Measurements from ENCODE around the gene AGBL1. TPM values are rescaled to one million over a fixed set of nuclear protein-coding genes. Genes with fewer than 3 reads are reported as not detected.

AGBL1 gene
- total RNA-seq, 4 donors from 2014 or later: 0.32 to 0.40 TPM; not detected in 2

DNA sequence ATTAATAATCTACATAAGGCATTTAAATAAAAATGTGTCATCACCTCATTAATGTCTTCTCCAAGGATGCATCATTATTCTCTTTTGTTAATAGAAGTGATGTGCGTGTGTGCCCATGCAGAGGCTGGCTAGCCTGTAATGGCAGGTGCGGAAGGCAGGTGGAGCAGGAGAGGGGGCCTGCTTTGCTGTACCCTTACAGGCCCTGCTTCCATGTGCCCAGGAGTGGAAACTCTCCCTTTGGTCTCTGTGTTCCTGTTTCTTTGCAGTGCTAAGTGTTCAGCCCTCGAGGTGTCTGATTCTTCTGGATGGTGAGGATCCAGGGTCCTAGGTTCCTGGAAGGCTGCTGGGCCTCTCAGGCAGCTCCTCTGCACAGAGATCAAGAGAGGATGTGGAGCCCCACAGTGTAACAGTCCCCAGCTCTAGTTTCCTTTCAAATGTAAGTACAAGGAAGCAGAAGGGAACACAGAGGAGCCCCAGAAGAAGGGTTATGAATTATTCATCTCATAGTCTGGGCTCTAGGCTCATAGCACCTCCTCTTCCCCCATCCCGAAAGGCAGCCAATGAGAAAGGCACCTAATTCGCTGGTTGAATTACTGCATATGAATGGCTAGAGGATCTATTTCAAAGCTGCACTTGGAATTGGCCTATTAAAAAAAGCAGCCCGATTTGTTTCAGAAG, 39.2 kb upstream of the AGBL1 start:
- WGBS, 2 donors (ENCODE audit: low coverage in 1 of 2): 74 to 94% methylated on average over 5 to 6 of the region's 6 CpGs
- Histone ChIP-seq H3K4me3 (no peak overlapping the region), H3K27me3 (peaks cover 33% of the 10 kb centered on the region), H3K36me3 (no peaks in the 10 kb centered on the region), H3K4me1 (no peaks in the 10 kb centered on the region), H3K9me3 (no peaks in the 10 kb centered on the region), H3K27ac (no peak overlapping the region)
- no peak for DNase-seq
- in situ Hi-C loops (cut with MboI; ENCODE audit: low pct_ligation_motif_present in 1 of 4, low pct_unique_long_range_greater_than_20kb in 1 of 4, low sequenced_read_pairs in 3 of 4): loop anchor here in 1 of 4 donors (25.0 kb wide), 1 partner anchor 103 kb away; no protein-coding TSS in a partner anchor
- intact Hi-C loops (cut with DNase I; ENCODE audit: low total_unique reads): no loop called here
- TF ChIP-seq POLR2AphosphoS5 (IDR thresholded peaks at IDR 0.05) (no peak), POLR2A (IDR thresholded peaks at IDR 0.05) (no peak), EP300 (IDR thresholded peaks at IDR 0.05; ENCODE audit: low read depth) (no peak)
- TF ChIP-seq, protein P1, sequence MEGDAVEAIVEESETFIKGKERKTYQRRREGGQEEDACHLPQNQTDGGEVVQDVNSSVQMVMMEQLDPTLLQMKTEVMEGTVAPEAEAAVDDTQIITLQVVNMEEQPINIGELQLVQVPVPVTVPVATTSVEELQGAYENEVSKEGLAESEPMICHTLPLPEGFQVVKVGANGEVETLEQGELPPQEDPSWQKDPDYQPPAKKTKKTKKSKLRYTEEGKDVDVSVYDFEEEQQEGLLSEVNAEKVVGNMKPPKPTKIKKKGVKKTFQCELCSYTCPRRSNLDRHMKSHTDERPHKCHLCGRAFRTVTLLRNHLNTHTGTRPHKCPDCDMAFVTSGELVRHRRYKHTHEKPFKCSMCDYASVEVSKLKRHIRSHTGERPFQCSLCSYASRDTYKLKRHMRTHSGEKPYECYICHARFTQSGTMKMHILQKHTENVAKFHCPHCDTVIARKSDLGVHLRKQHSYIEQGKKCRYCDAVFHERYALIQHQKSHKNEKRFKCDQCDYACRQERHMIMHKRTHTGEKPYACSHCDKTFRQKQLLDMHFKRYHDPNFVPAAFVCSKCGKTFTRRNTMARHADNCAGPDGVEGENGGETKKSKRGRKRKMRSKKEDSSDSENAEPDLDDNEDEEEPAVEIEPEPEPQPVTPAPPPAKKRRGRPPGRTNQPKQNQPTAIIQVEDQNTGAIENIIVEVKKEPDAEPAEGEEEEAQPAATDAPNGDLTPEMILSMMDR (IDR thresholded peaks at IDR 0.05): no peak

DNA sequence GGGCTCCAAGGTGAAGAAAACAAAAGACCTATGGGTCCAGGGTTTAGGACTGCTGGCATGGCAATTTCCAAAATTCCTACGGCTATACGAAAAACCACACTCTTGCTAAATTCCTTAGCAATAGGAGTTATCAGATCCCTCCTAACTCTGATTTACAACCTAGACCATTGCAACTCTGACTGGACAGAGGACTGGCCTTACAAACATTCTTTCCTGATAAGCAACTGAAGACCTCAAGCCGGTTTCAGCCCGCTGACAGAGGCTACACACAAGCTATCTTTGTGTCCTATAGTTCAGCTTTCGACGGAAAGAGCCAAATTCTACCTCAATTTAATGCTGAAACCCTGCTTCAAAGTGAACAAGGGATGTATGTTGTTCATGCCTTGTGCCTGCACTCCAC, 38.3 kb upstream of the AGBL1 start:
- Histone ChIP-seq H3K27ac (no peak overlapping the region), H3K9me3 (no peaks in the 10 kb centered on the region), H3K4me3 (no peak overlapping the region), H3K4me1 (no peaks in the 10 kb centered on the region), H3K36me3 (no peaks in the 10 kb centered on the region), H3K27me3 (peaks cover 33% of the 10 kb centered on the region)
- no peak for DNase-seq
- in situ Hi-C loops (cut with MboI; ENCODE audit: low pct_ligation_motif_present in 1 of 4, low pct_unique_long_range_greater_than_20kb in 1 of 4, low sequenced_read_pairs in 3 of 4): loop anchor here in 1 of 4 donors (25.0 kb wide), 1 partner anchor 104 kb away; no protein-coding TSS in a partner anchor
- WGBS, 2 donors (ENCODE audit: low coverage in 1 of 2): 53 to 71% methylated on average over 4 to 6 of the region's 6 CpGs
- no peak for TF ChIP-seq POLR2A (IDR thresholded peaks at IDR 0.05)
- TF ChIP-seq, protein P1 (IDR thresholded peaks at IDR 0.05): no peak
- TF ChIP-seq EP300 (IDR thresholded peaks at IDR 0.05; ENCODE audit: low read depth): no peak
- no peak for TF ChIP-seq POLR2AphosphoS5 (IDR thresholded peaks at IDR 0.05)
- intact Hi-C loops (cut with DNase I; ENCODE audit: low total_unique reads): no loop called here

DNA sequence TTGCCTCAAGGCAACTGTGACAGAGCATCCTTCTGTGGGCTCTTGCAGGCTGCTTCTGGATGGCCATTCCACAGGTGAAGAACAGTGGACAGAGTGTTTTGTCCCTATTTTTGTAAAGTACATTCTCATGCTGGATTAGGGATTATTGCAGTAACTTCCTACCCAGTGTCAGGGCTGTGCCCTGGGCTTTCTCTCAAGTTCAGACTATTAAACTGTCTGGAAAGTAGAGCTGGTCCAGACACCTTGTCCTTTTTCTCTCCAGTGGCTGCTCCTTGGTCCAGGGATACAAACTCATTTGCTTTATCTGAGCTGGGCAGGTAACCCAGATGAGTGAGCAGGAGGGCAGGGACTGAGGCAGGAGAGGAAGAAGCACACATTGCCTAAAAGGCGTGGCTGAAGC, 37.4 kb upstream of the AGBL1 start:
- Histone ChIP-seq H3K4me3 (no peak overlapping the region), H3K27ac (no peak overlapping the region), H3K36me3 (no peaks in the 10 kb centered on the region), H3K9me3 (no peaks in the 10 kb centered on the region), H3K27me3 (peaks cover 33% of the 10 kb centered on the region), H3K4me1 (no peaks in the 10 kb centered on the region)
- in situ Hi-C loops (cut with MboI; ENCODE audit: low pct_ligation_motif_present in 1 of 4, low pct_unique_long_range_greater_than_20kb in 1 of 4, low sequenced_read_pairs in 3 of 4): loop anchor here in 1 of 4 donors (25.0 kb wide), 1 partner anchor 105 kb away; no protein-coding TSS in a partner anchor
- TF ChIP-seq, protein P1 (IDR thresholded peaks at IDR 0.05): no peak
- TF ChIP-seq POLR2AphosphoS5 (IDR thresholded peaks at IDR 0.05) (no peak), POLR2A (IDR thresholded peaks at IDR 0.05) (no peak), EP300 (IDR thresholded peaks at IDR 0.05; ENCODE audit: low read depth) (no peak)
- WGBS, 2 donors (ENCODE audit: low coverage in 1 of 2): 67 to 83% methylated on average over 1 of the region's 1 CpG
- intact Hi-C loops (cut with DNase I; ENCODE audit: low total_unique reads): no loop called here
- DNase-seq: no peak

DNA sequence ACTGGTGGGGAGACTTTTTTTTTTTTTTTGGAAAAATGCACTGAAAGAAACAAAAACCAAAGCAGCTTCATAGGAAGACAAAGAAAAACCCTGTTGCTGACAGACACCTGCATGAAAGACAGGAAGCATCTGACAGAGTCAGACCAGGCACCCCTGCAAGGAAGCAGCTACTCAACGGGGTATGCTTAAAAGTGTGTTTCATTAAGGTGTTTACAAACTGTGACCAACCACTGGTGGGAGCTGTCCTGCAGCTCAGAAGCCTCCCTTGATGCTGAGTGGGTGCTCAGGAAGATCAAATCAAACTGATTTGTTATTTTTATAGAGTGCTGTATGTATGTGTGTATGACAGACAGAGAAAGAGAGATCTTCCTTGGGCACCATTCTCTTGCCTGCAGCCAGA, 34.7 kb upstream of the AGBL1 start:
- Histone ChIP-seq H3K27ac (no peak overlapping the region), H3K36me3 (no peaks in the 10 kb centered on the region), H3K27me3 (peaks cover 30% of the 10 kb centered on the region), H3K4me3 (no peak overlapping the region), H3K4me1 (no peaks in the 10 kb centered on the region), H3K9me3 (no peaks in the 10 kb centered on the region)
- 19 to 44% methylated on average over 1 of the region's 1 CpG for WGBS, 2 donors (ENCODE audit: low coverage in 1 of 2)
- TF ChIP-seq, protein P1 (IDR thresholded peaks at IDR 0.05): no peak
- TF ChIP-seq POLR2A (IDR thresholded peaks at IDR 0.05) (no peak), POLR2AphosphoS5 (IDR thresholded peaks at IDR 0.05) (no peak), EP300 (IDR thresholded peaks at IDR 0.05; ENCODE audit: low read depth) (no peak)
- DNase-seq: no peak
- in situ Hi-C loops (cut with MboI; ENCODE audit: low pct_ligation_motif_present in 1 of 4, low pct_unique_long_range_greater_than_20kb in 1 of 4, low sequenced_read_pairs in 3 of 4) (loop anchor here in 1 of 4 donors (25.0 kb wide), 1 partner anchor 108 kb away; no protein-coding TSS in a partner anchor), intact Hi-C loops (cut with DNase I; ENCODE audit: low total_unique reads) (no loop called here)

Data from transverse colon (tissue), 4 donors.